Transverse colon (tissue), 4 donors: ENCODE data around the gene PLTP. TPM values are rescaled to one million over a fixed set of nuclear protein-coding genes. Genes with fewer than 3 reads are reported as not detected.

Experiments
- DNase-seq: peaks from one replicate; pipeline ENCODE4 v3.0.0-alpha.2; 2019
- H3K27ac ChIP-seq, 4 donors: fragments of 200-600 bp; sonication (generic); 2 replicates each; pipeline ENCODE4 v1.5.1; 2016 to 2018; ENCODE audit warnings: inconsistent platforms in 4 of 4
- H3K27me3 ChIP-seq: fragments of 200-600 bp; sonication (generic); 2 replicates; pipeline ENCODE4 v1.5.1; 2017; ENCODE audit warnings: inconsistent platforms
- H3K36me3 ChIP-seq, 4 donors: fragments of 200-600 bp; sonication (generic); 2 replicates each; pipeline ENCODE4 v1.5.1; 2017 to 2019; ENCODE audit warnings: inconsistent platforms in 4 of 4
- H3K4me1 ChIP-seq, 4 donors: fragments of 200-600 bp; sonication (generic); 2 replicates each; pipeline ENCODE4 v1.5.1; 2017 to 2020; ENCODE audit warnings: inconsistent platforms in 4 of 4
- H3K4me3 ChIP-seq, 4 donors: fragments of 200-600 bp; sonication (generic); 1 replicate in 1 of 4; 2 replicates in 3 of 4; pipeline versions ENCODE4 v1.5.1 to v1.6.1; 2017 to 2019; ENCODE audit warnings: inconsistent platforms in 4 of 4
- H3K9me3 ChIP-seq, 2 donors: fragments of 200-600 bp; sonication (generic); 2 replicates each; pipeline ENCODE4 v1.5.1; 2017 to 2019; ENCODE audit warnings: inconsistent platforms in 2 of 2
- EP300 ChIP-seq: sonication (generic); formaldehyde crosslinking; IDR thresholded peaks from one replicate; pipeline ENCODE4 v1.6.1; 2017; ENCODE audit warnings: antibody characterized with exemption, low read depth
- POLR2A ChIP-seq: fragments of 450-650 bp; IDR thresholded peaks from one replicate; pipeline ENCODE4 v1.6.1; 2016; ENCODE audit warnings: antibody characterized with exemption, mild to moderate bottlenecking, moderate library complexity
- POLR2AphosphoS5 ChIP-seq, 3 donors: sonication (generic); formaldehyde crosslinking; IDR thresholded peaks; one replicate each; pipeline ENCODE4 v1.6.1; 2016; ENCODE audit warnings: antibody characterized with exemption in 3 of 3
- WGBS, 2 donors: methylation state at CpG; one replicate each; pipeline ENCODE4 v1.1.5; 2018; ENCODE audit warnings: low coverage in 1 of 2; 5-methylcytosine and 5-hydroxymethylcytosine counted together
- in situ Hi-C, 4 donors: fragments of 200-750 bp; cut with MboI; loops; one replicate each; pipeline versions ENCODE4 v1.15.0 to v1.15.1; 2017; ENCODE audit warnings: low sequenced_read_pairs in 3 of 4, low pct_ligation_motif_present in 1 of 4, low pct_unique_long_range_greater_than_20kb in 1 of 4
- intact Hi-C: fragments of 100-400 bp; cut with DNase I; formaldehyde crosslinking; loops from one replicate; pipeline ENCODE4 v1.15.1; 2023; ENCODE audit warnings: low total_unique reads
- total RNA-seq, 4 donors: library from RNA; depleted of rRNA; stranded (reverse); fragments of >200 nt; gene quantifications; one replicate each; pipeline ENCODE4 v1.1.0, GENCODE V29; 2016
- TF ChIP-seq, protein P1 (sequence below), 5 experiments: fragments of 200-600 bp in 3 of 5; fragments of 450-650 bp in 2 of 5; sonication (generic) in 3 of 5; IDR thresholded peaks; 1 replicate in 2 of 5; 2 replicates in 3 of 5; pipeline ENCODE4 v1.5.1; 2016 to 2017; ENCODE audit warnings: antibody characterized with exemption in 5 of 5, inconsistent platforms in 3 of 5, mild to moderate bottlenecking in 2 of 5, moderate library complexity in 1 of 5

The PLTP gene
- total RNA-seq, 4 donors from 2014 or later = 17.7 to 79.9 (median 59.9) TPM

DNA sequence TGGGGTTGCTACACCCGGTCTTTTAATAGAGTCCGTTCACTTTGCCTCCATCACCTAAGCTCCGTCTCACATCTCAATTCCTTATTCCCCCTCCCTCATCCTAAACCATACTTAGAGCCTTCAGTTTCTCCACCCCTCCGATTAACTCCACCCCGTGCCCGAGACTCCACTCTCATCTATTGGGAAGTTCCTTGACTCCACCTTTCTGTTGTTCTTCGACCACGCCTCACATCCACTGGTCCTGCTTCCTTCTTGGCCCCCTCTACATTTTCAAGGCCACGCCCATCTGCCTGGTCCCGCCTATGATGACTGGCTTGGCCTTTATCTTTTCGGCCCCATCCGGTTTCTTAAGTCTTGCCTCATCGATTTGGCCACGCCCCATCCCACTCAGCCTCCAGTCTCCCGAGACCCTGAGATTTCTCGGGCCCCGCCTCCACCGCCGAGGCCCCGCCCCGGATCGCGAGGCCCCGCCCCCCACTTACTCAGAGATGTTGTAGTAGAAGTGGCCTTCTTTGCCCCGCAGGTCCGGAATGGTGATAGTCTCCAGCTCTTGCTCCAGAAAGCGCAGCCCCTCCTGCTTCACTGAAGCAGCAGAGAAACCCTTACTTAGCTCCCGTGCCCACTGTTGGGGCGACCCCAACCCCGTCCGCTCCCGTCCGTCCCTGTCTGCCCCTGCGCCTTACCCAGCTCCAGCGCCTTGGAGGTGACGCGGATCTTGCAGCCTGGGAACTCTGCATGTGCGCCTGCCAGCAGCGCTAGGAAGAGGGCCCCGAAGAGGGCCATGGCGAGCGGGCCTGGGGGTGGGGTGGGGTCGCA, 1.1 kb downstream of the PLTP start:
- WGBS, 2 donors = 2 to 7% methylated on average over 14 to 39 of the region's 43 CpGs

DNA sequence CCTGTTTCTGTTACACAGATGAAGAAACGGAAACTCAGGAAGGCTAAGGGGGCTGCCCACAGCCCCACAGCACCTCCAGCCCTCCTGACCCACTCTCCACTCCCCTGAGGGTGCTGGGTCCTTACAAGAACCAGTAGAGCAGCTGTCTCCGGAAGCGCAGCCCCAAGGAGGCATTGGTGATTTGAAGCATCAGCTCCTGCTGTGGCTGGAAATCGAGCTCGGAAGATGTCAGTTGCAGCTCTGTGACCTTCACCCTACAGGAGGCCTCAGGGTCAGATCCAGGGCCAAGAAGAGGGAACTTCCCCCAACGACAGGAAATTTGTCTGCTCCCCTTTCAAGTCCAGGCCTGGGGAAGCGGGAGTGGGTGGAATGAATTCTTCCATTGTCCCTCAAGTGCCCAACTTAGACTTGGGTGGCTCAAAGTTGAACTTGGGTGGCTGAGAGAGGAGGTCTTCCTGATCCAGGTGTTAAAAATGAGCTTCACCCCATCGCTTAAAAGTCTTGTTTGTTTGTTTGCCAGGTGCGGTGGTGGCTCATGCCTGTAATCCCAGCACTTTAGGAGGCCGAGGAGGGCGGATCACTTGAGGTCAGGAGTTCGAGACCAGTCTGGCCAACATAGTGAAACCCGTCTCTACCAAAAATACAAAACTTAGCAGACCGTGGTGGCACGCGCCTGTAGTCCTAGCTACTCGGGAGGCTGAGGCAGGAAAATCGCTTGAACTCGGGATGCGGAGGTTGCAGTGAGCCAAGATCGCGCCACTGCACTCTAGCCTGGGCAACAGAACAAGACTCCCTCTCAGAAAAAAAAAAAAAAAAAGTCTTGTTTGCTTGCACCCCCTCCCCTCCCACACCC, 1.9 kb downstream of the PLTP start:
- Histone ChIP-seq H3K27me3 (no peaks in the 10 kb centered on the region), H3K27ac (peak overlapping the region; percentile 82 to 95 (median 89)), H3K4me3 (peak overlapping the region in 1 of 4 donors; percentile 61), H3K36me3 (no peaks in the 10 kb centered on the region), H3K4me1 (peaks cover 8 to 40% (median 16%) of the 10 kb centered on the region in 4 donors), H3K9me3 (no peaks in the 10 kb centered on the region)
- in situ Hi-C loops (no loop called here), intact Hi-C loops (no loop called here)
- no peak for TF ChIP-seq EP300
- no peak for TF ChIP-seq POLR2A
- TF ChIP-seq, protein P1, sequence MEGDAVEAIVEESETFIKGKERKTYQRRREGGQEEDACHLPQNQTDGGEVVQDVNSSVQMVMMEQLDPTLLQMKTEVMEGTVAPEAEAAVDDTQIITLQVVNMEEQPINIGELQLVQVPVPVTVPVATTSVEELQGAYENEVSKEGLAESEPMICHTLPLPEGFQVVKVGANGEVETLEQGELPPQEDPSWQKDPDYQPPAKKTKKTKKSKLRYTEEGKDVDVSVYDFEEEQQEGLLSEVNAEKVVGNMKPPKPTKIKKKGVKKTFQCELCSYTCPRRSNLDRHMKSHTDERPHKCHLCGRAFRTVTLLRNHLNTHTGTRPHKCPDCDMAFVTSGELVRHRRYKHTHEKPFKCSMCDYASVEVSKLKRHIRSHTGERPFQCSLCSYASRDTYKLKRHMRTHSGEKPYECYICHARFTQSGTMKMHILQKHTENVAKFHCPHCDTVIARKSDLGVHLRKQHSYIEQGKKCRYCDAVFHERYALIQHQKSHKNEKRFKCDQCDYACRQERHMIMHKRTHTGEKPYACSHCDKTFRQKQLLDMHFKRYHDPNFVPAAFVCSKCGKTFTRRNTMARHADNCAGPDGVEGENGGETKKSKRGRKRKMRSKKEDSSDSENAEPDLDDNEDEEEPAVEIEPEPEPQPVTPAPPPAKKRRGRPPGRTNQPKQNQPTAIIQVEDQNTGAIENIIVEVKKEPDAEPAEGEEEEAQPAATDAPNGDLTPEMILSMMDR (IDR thresholded peaks at IDR 0.05) = no peak
- TF ChIP-seq POLR2AphosphoS5 (IDR thresholded peaks at IDR 0.05) = no peak
- DNase-seq = no peak
- WGBS, 2 donors = 86 to 91% methylated on average over 13 to 22 of the region's 22 CpGs

More for the DNA sequence above, 1.1 kb downstream of the PLTP start:
- TF ChIP-seq, protein P1 (IDR thresholded peaks at IDR 0.05) = no peak
- TF ChIP-seq POLR2AphosphoS5 (IDR thresholded peaks at IDR 0.05) (peak; percentile 85 to 92 (median 86)), POLR2A (peak; percentile 63), EP300 (no peak)
- H3K27ac ChIP-seq = peak overlapping the region; percentile 82 to 95 (median 89)
- H3K27me3 ChIP-seq = no peaks in the 10 kb centered on the region
- peak; percentile 97 for DNase-seq
- intact Hi-C loops = no loop called here
- H3K9me3 ChIP-seq = no peaks in the 10 kb centered on the region
- H3K4me1 ChIP-seq = peaks cover 8 to 44% (median 16%) of the 10 kb centered on the region in 4 donors
- no peaks in the 10 kb centered on the region for H3K36me3 ChIP-seq
- H3K4me3 ChIP-seq = peak overlapping the region; percentile 30 to 61 (median 44)
- in situ Hi-C loops = no loop called here

DNA sequence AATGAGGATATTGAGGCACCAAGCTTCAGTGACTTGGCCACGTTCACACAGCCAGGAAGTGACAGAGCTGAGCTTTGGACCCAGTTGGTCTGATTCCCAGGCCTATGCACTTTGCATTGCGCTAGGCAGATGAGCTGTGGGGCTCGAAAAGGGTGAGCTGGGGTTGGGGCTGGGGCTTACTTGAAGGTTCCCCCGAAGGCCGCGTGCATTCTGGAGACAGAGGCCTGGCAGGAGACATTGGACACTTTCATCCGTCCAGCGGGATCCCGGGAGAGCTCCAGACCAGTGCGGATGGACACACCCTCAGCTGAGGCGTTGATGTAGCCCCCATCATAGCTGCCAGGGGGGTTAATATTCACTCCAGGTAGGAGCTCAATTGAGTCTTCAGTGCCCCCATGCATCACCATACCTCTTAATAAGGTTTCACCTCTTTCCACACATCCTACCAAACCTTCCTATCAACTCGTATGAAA, 2.6 kb downstream of the PLTP start:
- no peaks in the 10 kb centered on the region for H3K27me3 ChIP-seq
- TF ChIP-seq POLR2A = no peak
- no peak for TF ChIP-seq EP300
- no peak for TF ChIP-seq POLR2AphosphoS5 (IDR thresholded peaks at IDR 0.05)
- TF ChIP-seq, protein P1 (IDR thresholded peaks at IDR 0.05) = no peak
- intact Hi-C loops (no loop called here), in situ Hi-C loops (no loop called here)
- H3K9me3 ChIP-seq = no peaks in the 10 kb centered on the region
- peaks cover 8 to 34% (median 16%) of the 10 kb centered on the region in 4 donors for H3K4me1 ChIP-seq
- H3K36me3 ChIP-seq = no peaks in the 10 kb centered on the region
- no peak overlapping the region for H3K4me3 ChIP-seq
- no peak for DNase-seq
- H3K27ac ChIP-seq = peak overlapping the region in 1 of 4 donors; percentile 88
- WGBS, 2 donors = 84 to 100% methylated on average over 1 to 11 of the region's 12 CpGs

DNA sequence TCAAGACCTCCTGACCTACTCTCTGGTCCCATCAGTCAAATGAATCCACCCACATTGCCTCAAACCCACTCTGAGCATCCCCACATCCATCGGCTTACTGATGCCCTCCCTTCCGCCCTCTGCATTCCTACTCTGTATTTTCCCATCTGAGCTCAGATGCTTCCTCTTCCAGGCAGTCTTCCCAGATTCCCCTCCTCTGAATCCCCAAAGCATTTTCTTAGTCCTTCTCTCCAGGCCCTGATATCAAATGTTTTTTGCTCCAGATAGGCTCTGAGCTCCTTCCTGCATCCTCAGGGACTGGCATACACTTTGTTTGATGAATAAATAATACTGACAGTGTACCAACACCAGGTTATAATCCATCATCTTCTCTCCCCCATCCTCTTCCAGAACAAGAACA, 3.9 kb downstream of the PLTP start:
- Histone ChIP-seq H3K36me3 (no peaks in the 10 kb centered on the region), H3K4me3 (no peak overlapping the region), H3K9me3 (no peaks in the 10 kb centered on the region), H3K4me1 (peaks cover 8 to 27% (median 16%) of the 10 kb centered on the region in 4 donors), H3K27ac (no peak overlapping the region), H3K27me3 (no peaks in the 10 kb centered on the region)
- TF ChIP-seq POLR2AphosphoS5 (IDR thresholded peaks at IDR 0.05) = no peak
- no peak for TF ChIP-seq POLR2A
- TF ChIP-seq, protein P1 (IDR thresholded peaks at IDR 0.05) = no peak
- TF ChIP-seq EP300 = no peak
- whole genome bisulfite sequencing, 2 donors = 98 to 100% methylated on average over 2 of the region's 2 CpGs
- intact Hi-C loops (no loop called here), in situ Hi-C loops (no loop called here)
- DNase-seq = no peak
